Measurements from ENCODE around the gene ARIH2.

DNA sequence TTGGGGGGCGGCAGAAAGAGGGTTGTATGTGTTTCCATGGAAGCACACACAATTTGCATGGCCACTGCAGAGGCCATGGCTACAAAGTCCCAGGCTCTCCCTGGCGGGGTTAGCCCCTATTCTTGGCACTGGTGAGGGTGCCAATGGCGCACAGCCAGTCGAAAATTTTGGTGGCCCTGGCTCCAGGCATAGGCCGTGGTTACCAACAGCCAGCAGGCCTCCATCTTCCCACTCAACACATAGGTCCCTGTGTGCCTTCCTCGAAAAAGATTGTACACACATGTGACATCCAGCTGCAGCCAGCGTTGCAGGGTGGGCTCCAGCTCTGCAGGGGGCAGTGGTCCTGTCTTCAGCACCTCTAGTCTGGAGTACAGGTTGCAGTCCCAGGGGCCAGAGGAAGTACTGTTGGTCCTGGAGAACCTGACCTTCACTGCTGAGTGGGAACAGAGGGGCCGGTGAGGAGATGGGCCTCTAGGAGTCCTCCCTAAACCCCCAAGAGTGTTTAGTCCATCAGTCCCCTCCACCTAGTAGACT, 78.5 kb downstream of the ARIH2 start:
- TF ChIP-seq SIN3A (IDR thresholded peaks at IDR 0.05; ENCODE audit: borderline replicate concordance, insufficient read depth, low read length): no peak
- no peak for TF ChIP-seq POLR2AphosphoS5 (IDR thresholded peaks at IDR 0.05; ENCODE audit: low read depth, low read length)
